Measurements from ENCODE around the gene SV2B.
"Not testable (repeated sequence)": the region's sequence is repeated elsewhere in the genome, so short reads cannot be mapped to it uniquely, and the experiment has no call there.

Gene SV2B

DNA sequence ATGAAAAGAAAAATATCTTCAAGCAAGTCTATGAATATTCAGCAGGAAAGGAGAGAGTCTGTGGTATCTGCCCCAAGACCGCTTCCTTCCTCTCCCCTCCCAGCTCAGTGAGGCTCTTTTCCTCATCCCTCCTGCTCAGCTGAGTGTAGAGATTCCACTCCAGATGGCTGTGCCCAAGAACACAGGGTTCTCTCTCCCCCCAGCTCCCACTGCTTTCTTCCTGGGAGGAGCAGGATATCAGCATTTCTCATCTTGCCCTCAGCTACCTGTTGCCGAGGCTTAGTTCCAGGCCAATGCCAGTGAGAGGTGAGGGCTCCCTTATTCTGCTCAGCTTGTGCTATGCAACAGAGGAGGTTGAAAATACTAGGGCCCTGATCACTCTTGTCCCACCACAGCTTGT, 211.9 kb downstream of the SV2B start:
- DNase-seq (ENCODE audit: low read depth in 2 of 2), result no peak

DNA sequence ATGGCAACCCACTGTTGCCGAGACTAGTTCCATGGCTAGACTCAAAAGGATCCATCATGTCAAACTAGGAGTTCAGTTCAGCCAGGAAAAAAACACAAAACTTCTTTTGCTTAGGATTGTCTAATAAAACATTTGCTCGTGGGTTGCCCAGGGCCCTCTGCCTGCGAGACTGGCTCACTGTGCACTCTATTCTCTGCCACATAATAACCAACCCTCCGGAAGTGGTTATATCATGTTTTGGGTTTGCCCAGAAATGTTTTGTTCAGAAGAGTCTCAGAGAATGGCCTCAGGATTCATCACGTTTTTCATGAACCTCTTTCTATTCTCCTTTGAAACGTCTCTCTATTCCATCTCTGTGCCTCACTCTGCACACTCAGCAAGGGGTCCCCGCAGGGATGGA, 216.1 kb downstream of the SV2B start:
- DNase-seq (ENCODE audit: low read depth in 2 of 2), result no peak

DNA sequence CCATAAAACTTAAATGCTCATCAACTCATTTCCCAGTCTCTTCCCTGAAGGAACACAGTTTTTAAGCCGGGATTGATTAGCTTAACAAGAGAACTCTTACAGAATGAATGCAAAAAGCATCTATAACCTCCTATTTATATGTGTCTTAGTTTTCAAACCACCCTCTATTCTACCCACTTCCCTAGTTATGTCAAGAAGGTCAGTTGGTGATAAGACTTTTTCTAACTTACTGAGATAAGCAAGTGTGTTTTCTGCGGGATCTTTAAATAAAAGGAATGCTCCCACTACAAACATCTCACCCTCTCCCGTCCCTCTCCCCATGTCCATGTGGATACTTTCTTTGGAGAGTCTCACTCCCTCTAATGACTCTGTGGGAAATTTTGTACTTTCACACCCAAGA, 218.5 kb downstream of the SV2B start:
- no peak for DNase-seq (ENCODE audit: low read depth in 2 of 2)

DNA sequence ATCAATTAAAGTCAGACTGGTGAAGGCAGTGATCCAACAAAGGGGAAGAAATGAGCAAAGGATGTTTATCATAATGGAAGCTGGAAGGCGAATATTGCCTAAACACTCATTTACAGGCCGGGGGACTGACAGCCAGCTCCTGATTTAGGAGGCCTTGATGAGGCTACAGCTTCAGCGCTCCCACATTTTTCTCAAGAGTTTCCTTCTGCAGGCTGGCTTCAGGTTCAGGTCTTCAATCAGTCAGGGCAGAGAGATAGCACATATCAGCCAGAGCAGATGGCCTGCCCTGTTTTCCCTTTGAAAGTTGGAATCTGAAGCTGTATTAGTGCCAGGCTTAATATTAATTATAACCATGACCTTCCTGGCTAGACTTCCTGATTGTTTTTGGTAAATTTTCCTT, 218.9 kb downstream of the SV2B start:
- no peak for DNase-seq (ENCODE audit: low read depth in 2 of 2)

DNA sequence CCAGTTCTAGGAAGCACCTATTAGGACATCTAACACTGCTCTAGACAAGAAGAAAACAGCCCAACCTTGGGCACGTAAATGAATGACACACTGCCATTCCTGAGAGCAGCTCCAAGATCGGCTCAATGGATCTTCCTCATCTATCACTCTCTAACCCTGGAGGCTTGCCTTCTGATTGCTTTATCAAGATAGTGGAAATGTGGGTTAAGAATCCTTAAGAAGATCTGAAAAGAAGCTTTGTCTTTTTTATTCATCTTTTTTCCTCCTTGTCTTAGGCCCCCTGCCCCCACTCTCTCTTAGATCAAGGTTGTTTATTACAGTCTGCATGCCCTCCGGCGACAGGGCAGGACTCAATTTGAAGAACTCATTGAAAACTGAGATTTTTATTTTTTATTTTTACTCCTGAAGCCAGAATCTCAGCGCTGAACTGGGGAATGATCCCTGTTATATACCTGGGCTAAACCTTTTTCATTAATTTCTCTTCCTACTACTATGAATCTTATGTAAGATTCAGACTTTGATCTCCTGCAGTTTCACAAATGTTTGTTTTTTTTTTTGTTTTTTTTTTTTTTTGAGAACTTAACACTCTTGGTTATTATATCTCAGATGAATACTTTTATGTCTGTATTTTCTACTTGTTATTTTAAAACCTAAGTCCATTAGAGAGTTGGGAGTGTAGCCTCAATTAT, 219.5 kb downstream of the SV2B start:
- no peak for DNase-seq (ENCODE audit: low read depth in 2 of 2)

DNA sequence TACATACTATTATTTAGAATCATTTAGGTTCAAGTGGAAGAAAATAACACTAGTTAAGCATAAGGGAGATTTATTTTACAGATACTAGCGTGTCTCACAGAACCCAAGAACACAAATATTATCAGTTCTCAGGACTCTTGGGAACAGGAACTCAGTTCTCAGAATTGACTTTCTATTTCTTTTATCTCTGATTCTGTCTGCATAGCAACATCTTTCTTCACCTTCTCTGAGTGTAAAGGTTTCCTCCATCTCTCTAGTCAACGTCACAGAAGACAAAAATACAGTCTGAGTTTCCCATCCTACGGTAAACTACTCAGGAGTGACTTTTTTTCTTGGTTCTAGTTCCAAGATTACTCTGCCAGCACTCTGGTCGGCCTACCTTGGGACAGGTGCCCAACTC, 220.0 kb downstream of the SV2B start:
- DNase-seq (ENCODE audit: low read depth in 2 of 2), result no peak

DNA sequence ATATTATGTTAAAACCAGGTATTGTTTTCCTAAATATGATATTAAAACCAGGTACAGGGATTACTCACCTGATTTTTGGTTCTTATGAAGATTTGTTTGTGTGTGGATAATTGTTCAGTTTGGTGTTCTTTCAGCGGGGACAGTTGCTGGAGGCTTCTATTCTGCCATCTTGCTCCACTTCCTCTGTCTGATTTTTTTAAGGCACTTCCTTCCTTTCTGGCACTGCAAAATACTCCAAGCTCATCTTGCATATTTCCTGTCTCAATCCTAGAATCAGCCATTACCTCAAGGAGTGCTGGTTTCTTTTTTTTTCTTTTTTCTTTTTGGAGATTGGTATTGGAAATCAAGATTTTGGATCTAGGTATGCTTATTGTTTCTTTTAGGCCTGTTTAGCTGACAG, 229.9 kb downstream of the SV2B start:
- no peak for DNase-seq (ENCODE audit: low read depth in 2 of 2)

DNA sequence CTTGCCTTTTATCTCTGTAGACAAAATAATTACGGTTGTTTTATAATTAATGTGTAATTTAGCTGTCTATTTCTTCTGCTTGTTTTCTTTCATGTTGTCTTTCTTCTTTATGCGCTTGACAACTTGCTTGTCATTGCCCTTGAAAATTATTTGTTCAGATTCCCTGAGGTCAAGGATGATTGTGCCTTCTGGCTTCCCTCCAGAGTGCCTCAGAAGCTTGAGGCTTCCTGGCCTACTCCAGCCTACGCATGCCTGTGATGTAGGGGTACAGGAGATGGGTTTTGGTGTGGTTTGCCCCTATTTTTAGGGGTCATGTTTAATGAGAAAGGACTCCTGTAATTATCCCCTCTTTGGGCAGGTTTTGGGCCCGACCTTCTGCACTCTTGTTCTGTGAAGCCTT, 231.5 kb downstream of the SV2B start:
- no peak for DNase-seq (ENCODE audit: low read depth in 2 of 2)

DNA sequence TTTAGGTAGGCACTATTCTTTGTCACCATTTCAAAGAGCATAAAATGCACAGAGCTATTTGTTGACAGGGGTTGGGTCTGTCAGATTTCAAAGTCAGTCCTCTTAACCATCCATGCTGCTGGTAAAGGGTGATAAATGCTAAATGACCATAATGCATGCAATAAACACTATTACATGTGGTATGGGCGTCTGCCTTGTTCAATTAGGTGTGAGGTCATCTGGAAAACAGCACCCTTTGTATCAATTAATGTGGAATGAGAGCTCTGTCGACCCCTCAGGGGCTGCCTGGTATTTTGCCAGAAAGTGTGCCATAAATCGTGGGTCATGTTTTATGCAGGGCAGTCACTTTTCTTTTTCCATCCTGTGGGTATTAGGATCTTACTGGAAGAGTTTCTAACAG, 235.6 kb downstream of the SV2B start:
- no peak for DNase-seq (ENCODE audit: low read depth in 2 of 2)

DNA sequence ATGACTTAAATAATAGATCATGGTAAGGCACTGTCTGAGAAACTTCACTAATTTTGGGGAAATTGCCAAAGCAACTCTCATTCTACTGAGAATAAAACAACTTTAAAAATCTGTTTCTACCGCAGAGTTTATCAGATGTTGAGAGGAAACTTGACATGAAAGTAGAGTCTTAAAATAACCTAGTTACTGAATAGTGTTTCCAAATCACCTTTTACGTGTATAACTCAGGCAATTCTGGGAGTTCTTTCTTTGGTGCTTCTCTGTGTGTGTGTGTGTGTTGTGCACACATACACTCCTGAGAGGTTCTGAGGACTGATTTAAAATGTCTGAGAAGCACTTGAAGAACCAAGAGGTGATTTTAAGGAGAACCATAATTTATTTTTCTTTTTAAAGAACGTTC, 236.6 kb downstream of the SV2B start:
- DNase-seq (ENCODE audit: low read depth in 2 of 2), result no peak

DNA sequence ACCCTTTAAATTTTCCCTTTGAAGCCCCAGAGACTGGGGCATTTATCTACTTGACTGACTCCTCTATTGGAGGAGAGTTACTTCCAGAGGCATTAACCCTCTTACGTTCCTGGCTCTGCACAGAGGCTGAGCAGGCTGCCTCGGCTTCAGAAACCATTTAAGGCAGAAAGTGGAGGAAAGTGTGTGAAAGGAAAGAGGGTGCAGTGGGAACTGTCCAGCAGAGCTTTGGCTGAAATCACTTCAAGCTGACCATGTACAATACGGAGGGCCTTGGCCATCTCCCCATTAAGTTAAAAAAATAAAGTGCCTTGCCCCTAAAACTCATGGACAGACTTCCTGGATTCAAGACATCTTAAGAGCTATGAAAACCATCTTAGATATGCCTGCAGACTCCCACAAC, 238.7 kb downstream of the SV2B start:
- no peak for DNase-seq (ENCODE audit: low read depth in 2 of 2)

DNA sequence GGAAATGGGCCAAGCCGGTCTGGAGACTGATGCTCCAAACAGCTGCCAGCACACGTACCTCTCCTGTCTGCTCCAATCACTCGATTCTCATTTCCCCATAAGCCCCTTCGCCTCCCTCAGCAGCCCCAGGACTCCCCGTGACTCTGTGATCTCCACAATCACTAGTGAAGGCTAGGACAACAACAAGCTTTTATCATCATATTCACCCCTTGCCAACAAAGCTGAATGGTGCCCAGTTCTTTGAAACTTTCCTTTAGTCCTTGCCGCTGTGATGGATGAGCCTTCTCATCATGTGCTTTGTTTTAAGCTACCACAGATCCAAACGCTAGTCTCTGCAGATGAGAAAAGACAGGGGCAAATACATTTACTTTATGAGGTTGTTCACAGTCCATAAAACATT, 242.0 kb downstream of the SV2B start:
- DNase-seq (ENCODE audit: low read depth in 2 of 2), result no peak

DNA sequence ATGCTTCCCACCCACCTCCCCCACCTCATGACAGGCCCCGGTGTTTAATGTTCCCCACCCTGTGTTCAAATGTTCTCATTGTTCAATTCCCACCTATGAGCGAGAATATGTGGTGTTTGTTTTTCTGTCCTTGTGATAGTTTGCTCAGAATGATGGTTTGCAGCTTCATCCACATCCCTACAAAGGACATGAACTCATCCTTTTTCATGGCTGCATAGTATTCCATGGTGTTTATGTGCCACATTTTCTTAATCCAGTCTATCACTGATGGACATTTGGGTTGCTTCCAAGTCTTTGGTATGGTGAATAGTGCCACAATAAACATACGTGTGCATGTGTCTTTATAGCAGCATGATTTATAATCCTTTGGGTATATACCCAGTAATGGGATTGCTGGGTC, 244.9 kb downstream of the SV2B start:
- DNase-seq (ENCODE audit: low read depth in 2 of 2), result not testable (repeated sequence)

DNA sequence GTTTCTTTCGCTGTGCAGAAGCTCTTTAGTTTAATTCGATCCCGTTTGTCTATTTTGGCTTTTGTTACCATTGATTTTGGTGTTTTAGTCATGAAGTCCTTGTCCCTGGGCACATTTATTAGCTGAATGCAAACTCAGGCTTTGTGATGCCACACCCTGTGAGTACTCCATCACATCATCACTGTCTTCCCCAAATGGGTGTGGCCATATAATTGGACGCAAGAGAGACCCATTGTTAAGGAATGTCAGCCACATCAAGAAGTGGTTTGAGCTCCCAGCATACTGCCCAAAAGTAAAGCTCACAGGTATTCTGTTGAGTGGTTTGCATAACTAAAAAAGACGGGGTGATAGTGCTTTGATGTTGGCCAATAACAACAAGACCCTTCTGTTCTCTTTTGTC, 245.7 kb downstream of the SV2B start:
- no peak for DNase-seq (ENCODE audit: low read depth in 2 of 2)

DNA sequence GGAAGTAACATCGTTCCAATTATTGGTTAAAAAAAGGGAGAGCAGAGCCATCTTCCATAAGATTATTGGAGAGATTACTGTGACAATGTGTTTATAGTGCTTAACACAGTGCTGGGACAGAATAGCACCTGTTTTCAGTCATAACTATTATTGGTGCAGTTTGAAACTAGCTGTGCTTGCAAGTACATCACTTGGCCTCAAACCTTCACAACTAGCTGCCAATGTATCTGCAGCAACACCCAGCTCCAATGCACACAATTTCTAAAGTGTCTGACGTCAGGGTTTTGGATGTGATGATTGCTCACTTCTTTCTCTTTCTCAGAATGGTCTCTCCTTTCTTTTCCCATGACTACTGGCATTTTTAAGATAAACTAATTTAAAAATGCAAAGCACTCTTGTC, 246.2 kb downstream of the SV2B start:
- DNase-seq (ENCODE audit: low read depth in 2 of 2), result no peak

DNA sequence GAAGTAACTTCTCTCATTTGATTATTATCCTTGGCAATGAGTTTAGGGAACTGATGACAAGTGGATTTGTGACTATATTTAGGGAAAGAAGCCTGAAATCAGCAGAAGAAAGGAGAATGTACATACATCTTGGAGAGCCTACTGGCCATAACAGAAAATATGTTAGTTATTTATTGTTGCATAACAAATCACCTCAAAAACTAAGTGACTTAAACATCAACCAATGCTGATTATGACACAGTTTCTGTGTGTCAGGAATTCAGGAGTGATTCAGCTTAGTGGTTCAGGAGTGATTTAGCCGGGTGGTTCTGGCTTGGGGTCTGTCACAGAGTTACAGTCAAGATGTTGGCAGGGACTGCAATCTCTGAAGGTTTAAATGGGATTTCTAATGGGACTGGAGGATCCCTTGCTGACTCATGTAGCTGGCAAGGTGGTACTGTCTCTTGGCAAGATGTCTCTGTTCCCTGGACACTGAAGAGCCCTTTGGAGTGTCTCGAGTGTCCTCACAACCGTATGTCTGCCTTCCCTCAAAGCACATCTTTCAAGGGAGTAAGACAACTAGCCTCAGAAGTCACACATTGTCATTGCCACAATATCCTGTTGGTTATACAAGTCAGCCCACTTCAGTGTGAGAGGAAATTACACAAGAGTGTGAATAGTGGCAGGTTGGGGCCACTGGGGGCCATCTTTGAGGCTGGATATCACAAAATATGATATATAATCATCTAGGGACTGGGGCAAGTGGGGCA, 248.9 kb downstream of the SV2B start:
- no peak for DNase-seq (ENCODE audit: low read depth in 2 of 2)
